ENCODE measurements around the gene CSNK1A1.

DNA sequence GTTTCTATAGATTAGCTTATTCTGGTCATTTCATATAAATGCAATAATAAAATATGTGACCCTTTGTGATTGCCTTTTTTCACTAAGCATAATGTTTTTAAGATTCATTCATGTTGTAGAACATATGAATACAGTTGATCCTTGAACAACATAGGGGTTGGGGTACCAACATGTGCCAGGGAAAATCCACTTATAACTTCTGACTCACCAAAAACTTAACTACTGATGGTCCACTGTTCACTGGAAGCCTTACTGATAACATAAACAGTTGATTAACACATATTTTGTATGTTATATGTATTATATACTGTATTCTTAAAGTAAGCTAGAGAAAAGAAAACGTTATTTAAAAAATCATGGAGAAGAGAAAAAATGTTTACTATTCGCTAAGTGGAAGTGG lies 42.1 kb upstream of the CSNK1A1 start:
- TF ChIP-seq, protein P1, sequence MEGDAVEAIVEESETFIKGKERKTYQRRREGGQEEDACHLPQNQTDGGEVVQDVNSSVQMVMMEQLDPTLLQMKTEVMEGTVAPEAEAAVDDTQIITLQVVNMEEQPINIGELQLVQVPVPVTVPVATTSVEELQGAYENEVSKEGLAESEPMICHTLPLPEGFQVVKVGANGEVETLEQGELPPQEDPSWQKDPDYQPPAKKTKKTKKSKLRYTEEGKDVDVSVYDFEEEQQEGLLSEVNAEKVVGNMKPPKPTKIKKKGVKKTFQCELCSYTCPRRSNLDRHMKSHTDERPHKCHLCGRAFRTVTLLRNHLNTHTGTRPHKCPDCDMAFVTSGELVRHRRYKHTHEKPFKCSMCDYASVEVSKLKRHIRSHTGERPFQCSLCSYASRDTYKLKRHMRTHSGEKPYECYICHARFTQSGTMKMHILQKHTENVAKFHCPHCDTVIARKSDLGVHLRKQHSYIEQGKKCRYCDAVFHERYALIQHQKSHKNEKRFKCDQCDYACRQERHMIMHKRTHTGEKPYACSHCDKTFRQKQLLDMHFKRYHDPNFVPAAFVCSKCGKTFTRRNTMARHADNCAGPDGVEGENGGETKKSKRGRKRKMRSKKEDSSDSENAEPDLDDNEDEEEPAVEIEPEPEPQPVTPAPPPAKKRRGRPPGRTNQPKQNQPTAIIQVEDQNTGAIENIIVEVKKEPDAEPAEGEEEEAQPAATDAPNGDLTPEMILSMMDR (IDR thresholded peaks at IDR 0.05), result no peak
- no peak for TF ChIP-seq POLR2A (IDR thresholded peaks at IDR 0.05)
- no peak for TF ChIP-seq POLR2AphosphoS5 (IDR thresholded peaks at IDR 0.05)

All from gastroesophageal sphincter (tissue), 3 donors.